ENCODE data around the gene TMEM25. TPM values are rescaled to one million over a fixed set of nuclear protein-coding genes. Genes with fewer than 3 reads are reported as not detected.

Gene TMEM25
- total RNA-seq, 1 donor from 2014 or later: 26.3 TPM

GRCh38 chr11:118544010-118544646, 13.1 kb downstream of the TMEM25 start:
- Histone ChIP-seq H3K36me3 (peaks cover 34% of the 10 kb centered on the region), H3K27ac (no peak overlapping the region), H3K9me3 (no peaks in the 10 kb centered on the region), H3K27me3 (no peaks in the 10 kb centered on the region), H3K4me3 (no peak overlapping the region), H3K4me1 (no peaks in the 10 kb centered on the region)
- no peak for TF ChIP-seq CTCF (IDR thresholded peaks at IDR 0.05)
- ATAC-seq: no peak
- no peak for DNase-seq
- intact Hi-C loops (cut with DNase I): no loop called here

GRCh38 chr11:118544647-118545010, 13.6 kb downstream of the TMEM25 start:
- Histone ChIP-seq H3K27ac (no peak overlapping the region), H3K36me3 (peaks cover 34% of the 10 kb centered on the region), H3K4me3 (no peak overlapping the region), H3K27me3 (no peaks in the 10 kb centered on the region), H3K4me1 (no peaks in the 10 kb centered on the region), H3K9me3 (no peaks in the 10 kb centered on the region)
- intact Hi-C loops (cut with DNase I): no loop called here
- ATAC-seq: no peak
- no peak for TF ChIP-seq CTCF (IDR thresholded peaks at IDR 0.05)
- no peak for DNase-seq

GRCh38 chr11:118545533-118545932, 14.5 kb downstream of the TMEM25 start:
- no peak for ATAC-seq
- no peaks in the 10 kb centered on the region for H3K27me3 ChIP-seq
- intact Hi-C loops (cut with DNase I): no loop called here

GRCh38 chr11:118547132-118547531, 16.1 kb downstream of the TMEM25 start:
- no peak overlapping the region for H3K4me3 ChIP-seq
- no peak for TF ChIP-seq CTCF (IDR thresholded peaks at IDR 0.05)
- H3K9me3 ChIP-seq: no peaks in the 10 kb centered on the region
- ATAC-seq (no peak), DNase-seq (no peak)
- intact Hi-C loops (cut with DNase I): no loop called here
- no peaks in the 10 kb centered on the region for H3K27me3 ChIP-seq
- no peaks in the 10 kb centered on the region for H3K4me1 ChIP-seq
- H3K27ac ChIP-seq: no peak overlapping the region
- peaks cover 45% of the 10 kb centered on the region for H3K36me3 ChIP-seq

More at GRCh38 chr11:118545533-118545932, 14.5 kb downstream of the TMEM25 start:
- Histone ChIP-seq H3K27ac (no peak overlapping the region), H3K4me3 (no peak overlapping the region), H3K4me1 (no peaks in the 10 kb centered on the region), H3K36me3 (peaks cover 36% of the 10 kb centered on the region), H3K9me3 (no peaks in the 10 kb centered on the region)
- no peak for TF ChIP-seq CTCF (IDR thresholded peaks at IDR 0.05)
- no peak for DNase-seq

GRCh38 chr11:118552341-118552740, 21.3 kb downstream of the TMEM25 start:
- H3K4me1 ChIP-seq: no peaks in the 10 kb centered on the region
- ATAC-seq: no peak
- no peak for TF ChIP-seq CTCF (IDR thresholded peaks at IDR 0.05)
- no peaks in the 10 kb centered on the region for H3K27me3 ChIP-seq
- H3K27ac ChIP-seq: no peak overlapping the region
- no peak overlapping the region for H3K4me3 ChIP-seq
- no peaks in the 10 kb centered on the region for H3K9me3 ChIP-seq
- peaks cover 64% of the 10 kb centered on the region for H3K36me3 ChIP-seq
- no peak for DNase-seq
- intact Hi-C loops (cut with DNase I): no loop called here

- DNase-seq (no peak), ATAC-seq (no peak)
- Histone ChIP-seq H3K9me3 (no peaks in the 10 kb centered on the region), H3K4me3 (no peak overlapping the region), H3K27ac (no peak overlapping the region), H3K36me3 (peaks cover 41% of the 10 kb centered on the region), H3K27me3 (no peaks in the 10 kb centered on the region), H3K4me1 (peaks cover 7% of the 10 kb centered on the region)
- no peak for TF ChIP-seq CTCF (IDR thresholded peaks at IDR 0.05)
- intact Hi-C loops (cut with DNase I): no loop called here
Measured at GRCh38 chr11:118560806-118561205, 29.8 kb downstream of the TMEM25 start.
